HG03575 (cell line): Measurements from ENCODE around the gene PLTP.
"Not testable (repeated sequence)": the region's sequence is repeated elsewhere in the genome, so short reads cannot be mapped to it uniquely, and the experiment has no call there.

Experiments used
- ATAC-seq: cut with Tn5 transposase; IDR thresholded peaks from one replicate; pipeline ENCODE4 v1.9.1; 2021; ENCODE audit not compliant: unreplicated experiment, insufficient number of reproducible peaks, low FRiP score; ENCODE audit errors: extremely low read depth

PLTP gene, protein sequence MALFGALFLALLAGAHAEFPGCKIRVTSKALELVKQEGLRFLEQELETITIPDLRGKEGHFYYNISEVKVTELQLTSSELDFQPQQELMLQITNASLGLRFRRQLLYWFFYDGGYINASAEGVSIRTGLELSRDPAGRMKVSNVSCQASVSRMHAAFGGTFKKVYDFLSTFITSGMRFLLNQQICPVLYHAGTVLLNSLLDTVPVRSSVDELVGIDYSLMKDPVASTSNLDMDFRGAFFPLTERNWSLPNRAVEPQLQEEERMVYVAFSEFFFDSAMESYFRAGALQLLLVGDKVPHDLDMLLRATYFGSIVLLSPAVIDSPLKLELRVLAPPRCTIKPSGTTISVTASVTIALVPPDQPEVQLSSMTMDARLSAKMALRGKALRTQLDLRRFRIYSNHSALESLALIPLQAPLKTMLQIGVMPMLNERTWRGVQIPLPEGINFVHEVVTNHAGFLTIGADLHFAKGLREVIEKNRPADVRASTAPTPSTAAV

DNA sequence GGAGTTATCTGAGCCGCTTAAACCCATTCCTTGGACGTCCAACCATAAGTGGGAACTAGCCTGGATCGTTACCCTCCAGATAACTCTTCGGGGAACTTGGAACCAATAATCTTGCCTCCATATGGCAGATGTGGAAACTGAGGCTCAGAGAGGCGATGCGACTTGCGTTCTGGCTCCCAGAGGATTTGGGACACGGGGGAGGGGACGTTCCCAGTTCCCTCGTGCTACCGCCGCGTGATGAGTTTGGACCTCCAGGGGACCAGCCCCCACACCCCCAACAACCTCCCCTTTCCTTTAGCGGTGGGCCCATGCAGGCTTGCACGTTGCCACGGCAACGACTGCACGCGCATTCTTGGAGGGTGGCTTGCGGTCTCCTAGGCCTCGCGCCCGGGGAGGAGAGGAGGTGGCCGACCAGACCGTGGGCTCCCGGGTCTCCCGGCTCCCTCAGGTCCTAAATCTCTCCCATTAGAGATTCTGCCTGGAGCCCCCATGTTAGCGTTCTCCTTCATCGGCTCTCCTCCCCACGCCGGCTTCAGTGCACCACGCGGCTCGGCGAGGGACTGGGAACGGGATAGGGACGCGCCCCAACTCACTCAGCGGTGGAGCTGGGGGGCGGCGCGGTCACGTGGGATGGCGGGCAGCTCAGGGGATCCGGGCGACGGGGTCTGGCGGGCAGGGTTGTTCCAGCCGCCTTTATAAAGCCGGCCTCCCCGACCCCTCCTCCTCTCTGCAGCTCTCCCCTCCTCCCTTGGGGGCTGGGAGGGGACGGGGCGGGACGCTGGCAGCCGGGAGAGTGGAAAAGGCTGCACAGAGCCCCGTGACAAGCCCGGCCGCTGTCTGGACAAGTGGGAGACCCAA, at the start of gene PLTP:
Gene PLTP, minus strand, starts transcription at position 670 of the 858 bp plus-strand sequence. CDS start 703 bp downstream, outside the sequence.
- ATAC-seq: no peak

- no peak for ATAC-seq
Observed at GRCh38 chr20:45959956-45960630, 48.1 kb upstream of the PLTP start.

GRCh38 chr20:45959126-45959525, 47.2 kb upstream of the PLTP start:
- ATAC-seq: no peak

GRCh38 chr20:45958593-45958992, 46.6 kb upstream of the PLTP start:
- no peak for ATAC-seq

DNA sequence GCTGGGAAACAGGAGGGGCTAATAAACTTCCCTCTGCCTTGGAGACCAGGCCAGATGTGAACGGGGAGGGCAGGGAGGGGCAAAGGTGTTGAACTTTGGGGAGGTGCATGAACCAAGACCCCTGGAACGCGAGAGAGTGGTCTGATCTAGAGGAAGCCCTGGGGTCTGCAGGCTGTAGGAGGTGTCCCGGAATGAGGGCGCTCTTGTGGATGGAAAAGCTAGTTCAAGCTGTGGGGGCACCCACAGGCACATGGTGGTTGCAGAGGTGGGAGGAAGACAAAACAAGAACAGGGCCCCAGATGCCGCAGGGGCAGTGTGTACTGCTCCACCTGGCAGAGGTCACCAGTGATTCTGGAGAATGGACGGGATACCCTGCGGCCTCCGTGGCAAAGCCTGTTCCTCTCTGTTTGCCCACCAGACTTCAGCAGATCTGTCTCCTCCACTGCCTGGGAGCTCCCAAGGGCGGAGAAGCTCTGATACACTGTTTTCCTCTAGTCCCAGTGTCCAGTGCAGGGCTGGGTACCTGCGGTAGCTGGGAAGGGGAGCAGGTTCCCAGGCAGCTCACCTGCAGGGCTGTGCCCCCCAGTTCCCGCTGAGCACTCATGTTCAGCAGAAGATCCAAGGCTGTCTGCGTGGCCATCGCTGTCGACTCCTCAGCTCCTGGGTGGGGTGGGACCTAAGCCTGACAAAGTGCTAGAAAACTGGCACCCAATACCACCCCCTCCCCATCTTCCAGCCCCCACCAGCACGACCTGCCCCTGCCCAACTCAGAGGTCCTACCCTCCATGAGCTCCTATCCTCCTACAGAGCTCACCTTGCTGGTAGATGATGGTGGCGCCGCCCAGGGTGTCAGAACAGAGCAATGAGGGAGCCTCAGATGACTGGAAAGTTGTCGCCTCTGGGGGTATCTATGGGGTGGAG, 45.3 kb upstream of the PLTP start:
- no peak for ATAC-seq

DNA sequence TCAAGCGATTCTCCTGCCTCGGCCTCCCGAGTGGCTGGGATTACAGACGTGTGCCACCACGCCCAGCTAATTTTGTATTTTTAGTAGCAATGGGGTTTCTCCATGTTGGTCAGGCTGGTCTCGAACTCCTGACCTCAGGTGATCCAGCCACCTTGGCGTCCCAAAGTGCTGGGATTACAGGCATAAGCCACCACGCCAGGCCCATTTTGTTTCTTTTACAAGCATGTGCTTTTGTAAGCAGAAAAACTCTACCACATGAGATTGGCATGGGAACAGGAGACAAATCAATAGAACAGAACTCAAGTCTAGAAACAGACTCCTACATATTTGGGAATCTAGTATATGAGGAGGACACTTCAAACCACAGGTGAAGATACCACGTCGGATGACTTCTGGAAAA, 44.4 kb upstream of the PLTP start:
- ATAC-seq: not testable (repeated sequence)

DNA sequence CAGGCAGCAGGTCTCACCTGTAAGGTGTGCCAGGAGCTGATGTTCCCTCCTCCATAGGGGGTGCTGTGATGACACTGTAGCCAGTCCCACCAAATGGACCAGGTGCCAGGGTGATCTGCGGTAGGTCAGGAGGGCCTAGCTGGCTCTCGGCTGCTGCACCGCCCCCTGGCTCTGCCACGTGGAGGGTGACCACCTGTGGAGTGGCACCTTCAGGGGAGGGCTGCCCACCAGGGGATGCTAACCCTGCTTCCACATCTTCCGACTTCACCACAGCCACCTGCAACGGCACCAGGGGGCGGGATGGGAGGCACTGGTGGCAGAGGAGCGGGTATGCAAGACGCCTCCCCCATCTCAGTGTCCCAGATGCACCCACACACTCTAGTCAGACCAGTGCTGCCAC, 41.7 kb upstream of the PLTP start:
- ATAC-seq: no peak

GRCh38 chr20:45952861-45953260, 40.9 kb upstream of the PLTP start:
- no peak for ATAC-seq

DNA sequence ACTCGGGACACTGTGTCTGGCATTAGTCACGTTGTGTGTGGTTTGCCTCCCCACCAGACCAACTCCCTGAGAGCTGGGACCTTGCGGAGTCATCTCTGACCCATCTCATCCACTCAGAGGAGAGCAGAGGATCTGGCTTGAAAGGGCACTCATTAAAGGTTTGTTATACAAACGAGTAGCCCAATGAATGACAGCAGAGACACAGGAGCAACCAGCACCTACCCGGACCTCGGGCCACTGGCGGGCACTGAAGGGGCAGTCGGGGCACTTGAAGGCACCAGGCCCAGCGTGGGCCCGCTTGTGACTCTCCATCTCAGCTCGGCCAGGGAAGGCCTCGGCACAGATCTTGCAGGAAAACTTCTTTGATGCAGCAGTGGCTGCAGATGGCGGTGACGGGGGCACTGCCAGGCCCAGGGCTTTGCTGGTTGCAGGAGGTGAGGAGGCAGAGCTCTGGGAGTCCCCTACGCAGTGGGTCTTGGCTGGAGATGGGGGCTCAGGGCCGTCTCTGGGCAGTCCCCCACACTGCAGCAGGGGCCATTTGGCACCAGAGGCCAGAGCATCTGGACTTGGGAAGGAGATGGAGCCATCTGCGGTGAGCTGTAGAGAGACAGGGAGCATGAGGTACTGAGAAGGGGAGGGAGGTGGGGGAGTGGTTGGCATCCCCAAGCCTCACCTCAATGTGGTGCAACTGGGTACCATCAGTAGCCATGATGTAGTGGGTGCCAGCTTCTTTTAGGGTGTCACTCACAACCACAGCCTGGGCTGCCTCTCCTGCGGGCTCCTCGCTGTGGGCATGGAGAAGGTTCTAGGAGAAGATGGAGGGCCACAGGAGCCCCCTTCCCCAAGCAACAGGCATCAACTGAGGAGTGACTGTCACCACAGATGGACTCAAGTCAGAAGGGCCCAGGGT, 40.2 kb upstream of the PLTP start:
- no peak for ATAC-seq

DNA sequence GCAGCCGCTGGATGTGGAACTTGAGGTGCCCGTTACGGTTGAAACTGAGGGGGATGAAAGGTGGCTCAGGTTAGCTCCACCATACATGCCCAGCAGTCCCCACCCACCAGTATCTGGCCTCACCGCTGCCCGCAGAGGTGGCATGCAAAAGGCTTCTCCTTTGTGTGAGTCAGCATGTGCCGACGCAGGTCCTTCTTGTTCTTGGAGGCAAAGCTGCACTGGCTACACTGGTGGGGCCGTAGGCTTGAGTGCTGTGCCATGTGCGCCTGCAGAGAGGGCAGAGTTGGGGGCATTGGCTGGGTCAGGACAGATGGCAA, 38.3 kb upstream of the PLTP start:
- no peak for ATAC-seq

DNA sequence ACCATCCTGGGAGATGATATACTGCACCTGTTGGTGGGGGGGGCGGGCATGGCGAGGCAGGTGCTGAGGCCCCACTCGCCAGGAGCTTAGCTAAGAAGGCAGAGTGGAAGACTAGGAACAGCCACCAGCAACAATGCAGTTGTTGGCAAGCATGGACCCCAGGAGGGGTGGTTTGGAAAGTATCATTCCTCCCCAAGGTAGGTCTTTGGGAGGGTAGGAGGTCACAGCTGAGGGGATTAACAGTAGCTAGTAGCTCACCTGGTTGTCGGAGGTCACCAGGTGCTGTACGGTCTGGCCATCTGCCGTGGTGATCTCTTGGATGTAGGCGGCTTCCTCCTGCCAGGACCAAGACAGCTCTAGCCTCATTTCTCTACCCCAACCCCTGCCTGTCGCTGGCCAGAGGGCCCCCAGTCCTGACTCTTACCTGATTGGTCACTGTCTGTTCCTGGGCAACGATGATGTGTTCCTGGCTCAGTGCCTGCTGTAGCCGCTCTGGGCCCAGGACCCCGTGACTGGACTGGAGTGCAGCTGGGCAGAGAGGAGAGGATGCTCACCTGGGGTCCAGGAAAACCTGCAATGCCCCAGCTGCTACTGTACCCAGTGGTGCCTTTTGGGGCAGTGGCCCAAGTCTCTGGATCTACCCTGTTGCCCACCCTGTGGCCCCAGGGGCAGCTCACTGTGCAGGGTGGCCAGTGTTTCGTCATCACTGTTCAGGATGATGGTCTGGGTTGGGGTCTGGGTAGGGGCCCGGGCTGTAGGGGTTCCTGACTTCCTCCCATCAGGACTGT, 37.8 kb upstream of the PLTP start:
- no peak for ATAC-seq

- no peak for ATAC-seq
Observed at GRCh38 chr20:45948742-45949541, 37.0 kb upstream of the PLTP start.

- ATAC-seq: no peak
Observed at GRCh38 chr20:45948261-45948733, 36.3 kb upstream of the PLTP start.

- ATAC-seq: no peak
Observed at GRCh38 chr20:45947110-45947866, 35.3 kb upstream of the PLTP start.

DNA sequence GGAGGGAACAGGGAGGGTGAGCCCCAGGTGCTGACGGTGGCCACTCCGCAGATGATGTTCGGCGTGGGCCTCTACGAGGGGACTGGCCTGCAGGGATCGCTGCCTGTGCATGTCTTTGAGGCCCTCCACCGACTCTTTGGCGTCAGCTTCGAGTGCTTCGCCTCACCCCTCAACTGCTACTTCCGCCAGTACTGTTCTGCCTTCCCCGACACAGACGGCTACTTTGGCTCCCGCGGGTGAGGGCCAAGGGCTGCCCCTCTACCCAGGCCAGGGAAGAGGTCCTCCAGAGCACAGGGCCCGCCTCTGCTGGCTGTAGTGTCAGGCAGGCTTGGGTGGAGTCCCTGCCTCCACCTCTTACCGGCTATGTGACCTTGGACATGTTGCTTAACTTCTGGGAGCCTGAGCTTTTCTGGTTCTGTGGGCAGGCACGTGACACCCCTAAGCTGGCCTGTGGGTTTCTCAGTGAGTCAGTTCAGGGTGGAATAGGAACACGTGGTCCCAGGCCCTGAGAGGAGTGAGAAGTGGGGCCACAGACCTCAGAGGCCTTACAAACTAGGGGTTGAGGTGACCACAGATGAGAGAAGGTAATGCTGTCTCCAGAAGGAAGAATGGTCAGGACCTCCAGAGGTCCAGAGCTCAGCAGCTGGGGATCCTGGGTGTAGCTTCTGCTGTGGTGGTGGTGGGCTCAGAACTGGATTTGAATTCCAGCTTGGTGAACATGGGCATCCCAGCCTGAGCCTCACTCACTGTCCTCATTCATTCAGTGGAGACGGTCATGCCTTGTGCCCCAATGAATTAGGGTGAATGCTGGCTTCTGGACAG, 34.4 kb upstream of the PLTP start:
- ATAC-seq: no peak
